Glomerular visceral epithelial cell (primary cell): ENCODE measurements around the gene SCUBE3.

Source experiments
- DNase-seq: peaks from one replicate; pipeline ENCODE4 v3.0.0-alpha.2; 2016; ENCODE audit errors: extremely low spot score

SCUBE3 gene

GRCh38 chr6:35181933-35182612 lies 31.7 kb upstream of the SCUBE3 start:
- peak; percentile 64 for DNase-seq

DNA sequence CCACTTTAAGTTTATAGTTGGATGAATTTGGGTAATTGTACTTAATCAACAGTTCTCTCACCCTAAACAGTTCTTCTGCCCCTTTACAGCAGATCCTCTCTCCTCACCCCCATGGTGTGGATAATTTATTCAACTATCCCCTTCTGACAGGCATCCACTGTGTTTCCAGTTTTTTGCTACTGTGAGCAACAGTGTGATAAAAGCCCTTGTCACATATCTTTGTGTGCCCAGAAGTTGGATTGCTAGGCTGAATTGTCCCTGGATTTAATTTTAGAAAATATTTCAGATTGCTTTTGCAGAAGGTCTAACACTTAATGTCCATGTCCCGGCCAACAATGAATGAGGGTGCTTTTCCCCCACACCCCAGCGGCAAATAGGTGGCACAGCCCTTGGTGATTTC lies 30.5 kb upstream of the SCUBE3 start:
- no peak for DNase-seq

DNA sequence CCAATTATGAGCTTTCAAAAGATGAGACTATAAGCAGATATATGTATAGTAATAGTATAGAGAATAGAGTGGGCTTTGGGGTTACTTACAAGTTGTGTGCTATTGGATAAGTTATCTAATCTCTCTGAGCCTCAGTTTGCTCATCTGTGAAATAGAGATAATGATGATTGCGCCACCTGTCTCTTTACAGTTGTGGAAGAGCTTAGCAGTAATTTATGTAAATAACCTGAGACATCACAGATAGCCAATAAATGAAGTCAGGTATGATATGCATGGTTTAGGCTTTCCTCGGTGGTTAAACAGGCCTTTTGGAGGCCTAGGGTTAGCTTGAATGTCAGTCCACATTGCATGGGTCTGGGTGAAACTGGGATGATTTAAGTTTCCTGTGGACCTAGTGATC lies 29.8 kb upstream of the SCUBE3 start:
- DNase-seq = no peak

DNA sequence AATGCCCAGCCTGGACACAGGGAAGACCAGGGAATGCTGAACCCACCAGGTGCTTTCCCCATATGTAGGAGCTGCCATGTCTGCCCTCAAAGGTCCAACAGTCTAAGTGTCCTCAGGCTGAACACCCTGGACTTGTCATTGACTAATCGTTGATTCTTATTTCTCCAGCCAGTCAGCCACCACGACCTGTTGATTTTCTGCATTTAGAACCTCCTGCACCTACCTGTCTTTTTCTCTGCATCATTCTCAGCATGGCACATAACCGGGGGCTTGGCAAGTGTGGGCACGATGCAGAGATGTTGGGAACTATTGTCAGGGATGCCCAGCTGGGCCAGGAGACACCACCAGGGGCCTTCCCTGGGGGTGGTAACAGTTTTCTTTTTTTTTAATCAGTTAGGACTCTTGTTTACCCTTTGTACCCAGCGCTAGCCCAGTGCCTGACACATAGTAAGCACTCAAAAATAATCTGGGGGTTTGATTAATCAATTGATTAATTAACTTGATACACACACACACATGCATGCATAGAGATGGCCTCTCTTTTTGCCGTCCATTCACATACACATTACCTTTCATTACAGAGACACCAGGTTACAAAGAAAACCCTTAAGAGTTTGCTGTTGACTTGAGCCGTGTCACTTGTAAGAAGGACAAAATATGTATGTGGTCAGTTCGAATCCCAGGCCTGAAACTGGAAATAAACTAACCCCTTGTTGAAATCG lies 29.0 kb upstream of the SCUBE3 start:
- no peak for DNase-seq

DNA sequence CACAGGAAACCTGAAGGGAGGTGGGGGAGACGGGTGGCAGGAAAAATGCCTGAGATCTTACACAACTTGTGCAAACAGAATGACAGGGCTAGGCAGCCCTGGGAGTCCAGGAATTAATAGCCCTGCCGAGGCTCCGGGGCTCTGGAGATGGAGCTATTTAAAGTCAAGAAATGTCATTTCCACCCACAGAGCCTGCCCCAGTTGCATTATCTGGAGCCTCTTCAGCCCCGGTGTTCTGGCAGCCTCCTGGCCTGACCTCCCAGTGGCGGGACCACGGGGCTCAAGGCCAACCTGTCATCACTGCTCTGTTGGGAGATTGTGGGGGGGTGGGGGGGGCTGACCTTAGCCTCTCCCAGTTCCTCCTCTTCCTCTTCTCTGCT lies 28.5 kb upstream of the SCUBE3 start:
- DNase-seq = peak; percentile 35

- DNase-seq = no peak
Measured at GRCh38 chr6:35185971-35186370, 27.8 kb upstream of the SCUBE3 start.

DNA sequence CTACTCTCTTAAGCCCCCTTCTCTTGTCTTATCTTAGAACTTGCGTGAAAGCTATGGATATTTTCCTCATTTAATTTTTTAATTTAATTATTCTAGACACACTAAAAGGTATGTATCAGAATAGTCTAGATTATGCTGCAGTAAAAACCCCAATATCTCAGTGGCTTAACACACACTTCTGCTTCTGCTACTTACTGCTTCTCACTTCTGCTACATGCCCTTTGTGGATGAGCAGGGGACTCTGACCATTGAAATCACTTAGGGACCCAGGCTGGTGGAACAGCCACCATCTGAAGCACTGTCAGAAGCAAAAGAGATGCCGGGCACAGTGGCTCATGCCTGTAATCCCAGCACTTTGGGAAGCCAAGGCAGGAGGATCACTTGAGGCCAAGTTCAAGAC lies 27.2 kb upstream of the SCUBE3 start:
- DNase-seq = no peak

DNA sequence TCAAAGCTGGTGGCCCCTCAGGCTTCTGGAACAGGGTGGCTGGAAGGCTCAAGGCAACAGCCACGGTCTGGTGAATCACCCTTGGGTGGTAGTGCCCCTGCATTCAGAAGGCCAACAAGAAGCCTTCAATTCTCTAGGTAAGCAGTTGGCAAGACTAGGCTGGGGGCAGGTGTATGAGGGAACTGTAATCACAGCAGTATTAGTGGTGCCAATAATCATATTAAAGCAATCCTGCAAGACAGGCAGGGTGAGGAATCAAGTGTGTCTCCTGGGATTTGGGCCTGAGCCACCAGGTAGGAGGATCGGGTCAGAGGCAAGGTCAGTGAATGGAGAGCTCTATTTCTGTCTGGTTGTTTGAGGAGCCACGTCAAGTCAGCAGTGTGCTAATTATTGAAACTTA lies 24.9 kb upstream of the SCUBE3 start:
- DNase-seq = no peak

DNA sequence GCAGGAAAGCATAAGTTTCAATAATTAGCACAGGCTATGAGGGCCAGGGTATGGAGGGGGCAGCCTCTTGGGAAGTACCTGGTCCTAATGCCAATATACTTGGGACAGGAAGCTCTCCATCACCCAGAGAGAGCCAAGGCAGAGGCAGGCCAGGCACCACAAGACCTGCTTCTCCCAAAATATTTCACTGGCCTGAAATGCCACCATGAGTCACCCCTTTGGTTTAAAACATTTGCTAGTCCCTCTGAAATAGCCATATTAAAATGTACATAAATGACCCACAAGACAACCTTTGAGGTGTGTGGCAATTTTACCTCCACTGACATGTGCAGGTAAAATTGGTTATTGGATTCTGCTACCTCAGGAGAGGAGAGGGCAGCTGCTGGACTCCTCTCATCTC lies 23.4 kb upstream of the SCUBE3 start:
- no peak for DNase-seq

DNA sequence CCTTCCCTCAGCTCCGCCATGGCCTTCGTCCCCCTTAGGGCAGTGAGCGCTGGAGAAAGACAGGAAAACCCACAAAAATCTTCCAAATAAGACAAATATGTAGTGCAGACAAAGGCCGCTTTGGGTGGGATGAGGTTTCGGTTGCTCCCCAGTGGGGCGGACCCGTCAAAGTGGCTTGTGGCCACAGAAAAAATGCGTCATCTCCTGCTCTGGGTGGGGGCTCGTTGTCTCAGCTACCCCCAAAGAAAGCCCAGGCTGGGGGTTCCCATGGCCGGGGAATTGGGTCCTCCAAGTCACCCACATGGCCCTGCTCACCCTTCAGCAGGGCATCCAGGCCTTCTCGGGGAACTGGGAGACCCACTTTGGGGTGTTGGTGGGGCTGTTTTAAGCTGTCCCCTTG lies 21.9 kb upstream of the SCUBE3 start:
- no peak for DNase-seq

DNA sequence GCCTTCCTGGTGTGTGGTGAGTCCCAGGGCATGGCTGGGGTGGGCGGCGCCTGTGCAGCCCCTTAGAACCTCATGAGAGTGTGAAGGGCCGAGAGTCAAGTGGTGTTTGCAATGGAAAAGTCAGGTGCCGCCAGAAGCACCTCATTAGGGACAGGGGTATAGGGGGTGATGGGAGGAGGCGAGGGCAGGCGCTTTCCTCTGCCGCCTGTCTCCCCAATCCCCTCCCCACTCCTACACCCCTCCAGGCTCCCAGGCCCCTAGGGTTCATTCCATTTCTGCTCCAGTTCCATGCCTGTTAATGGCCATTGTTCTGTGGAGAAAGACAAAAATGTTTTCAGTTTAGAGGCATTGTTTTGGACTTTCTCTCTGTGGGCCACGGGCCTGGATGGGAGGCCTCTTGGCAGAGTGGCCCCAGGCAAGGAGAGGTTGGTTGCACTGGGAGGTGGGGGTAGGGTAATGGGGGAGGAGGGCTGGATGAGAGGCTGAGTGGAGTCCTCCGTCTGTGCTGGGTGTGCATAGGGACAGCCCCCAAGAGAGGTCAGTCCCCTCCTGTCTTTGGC lies 21.4 kb upstream of the SCUBE3 start:
- no peak for DNase-seq

DNA sequence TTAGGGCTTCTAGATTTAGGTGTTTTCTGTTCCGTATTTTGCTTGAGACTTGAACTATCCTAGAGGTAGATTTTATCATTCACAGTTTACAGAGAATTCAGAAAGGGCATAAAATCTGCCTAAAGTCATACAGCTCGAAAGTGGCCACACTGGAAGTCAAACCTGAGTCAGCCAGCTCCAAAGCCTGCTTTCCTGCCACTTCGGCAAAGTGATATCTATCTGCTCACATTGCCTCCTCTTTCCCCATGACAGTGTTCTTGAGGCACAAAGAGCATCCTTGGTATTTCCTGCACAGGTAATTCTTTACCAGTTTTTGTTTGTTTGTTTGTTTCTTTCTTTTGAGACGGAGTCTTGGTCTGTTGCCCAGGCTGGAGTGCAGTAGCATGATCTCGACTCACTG lies 19.4 kb upstream of the SCUBE3 start:
- DNase-seq = no peak

DNA sequence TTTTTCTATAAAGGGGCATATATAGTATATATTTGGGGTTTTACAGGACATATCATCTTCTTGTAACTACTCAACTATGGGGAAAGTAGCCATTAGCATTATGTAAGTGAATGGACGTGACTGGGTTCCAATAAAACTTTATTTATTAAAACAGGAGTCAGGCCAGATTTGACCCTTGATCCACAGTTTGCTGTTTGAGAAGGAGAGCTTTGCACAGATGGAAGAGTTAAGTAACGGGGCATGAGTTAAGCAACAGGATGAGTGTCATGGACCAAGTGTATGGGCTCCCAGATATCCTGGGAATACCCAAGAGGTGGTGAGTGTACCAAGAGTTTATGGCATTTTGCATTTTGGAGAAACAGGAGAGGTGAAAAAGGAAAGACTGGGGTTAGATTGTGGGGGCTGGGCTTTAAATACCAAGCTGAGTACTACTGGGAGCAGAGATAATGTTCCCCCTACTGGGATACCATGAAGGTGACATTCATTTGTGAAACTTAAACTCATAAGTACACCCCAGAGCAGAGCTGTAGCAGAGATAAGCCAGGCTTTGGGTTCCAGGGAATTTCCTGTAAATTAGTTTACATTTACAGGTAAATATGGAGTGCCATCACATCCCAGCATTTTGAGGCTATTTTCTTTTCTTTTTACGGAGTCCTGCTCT lies 18.5 kb upstream of the SCUBE3 start:
- DNase-seq = no peak

DNA sequence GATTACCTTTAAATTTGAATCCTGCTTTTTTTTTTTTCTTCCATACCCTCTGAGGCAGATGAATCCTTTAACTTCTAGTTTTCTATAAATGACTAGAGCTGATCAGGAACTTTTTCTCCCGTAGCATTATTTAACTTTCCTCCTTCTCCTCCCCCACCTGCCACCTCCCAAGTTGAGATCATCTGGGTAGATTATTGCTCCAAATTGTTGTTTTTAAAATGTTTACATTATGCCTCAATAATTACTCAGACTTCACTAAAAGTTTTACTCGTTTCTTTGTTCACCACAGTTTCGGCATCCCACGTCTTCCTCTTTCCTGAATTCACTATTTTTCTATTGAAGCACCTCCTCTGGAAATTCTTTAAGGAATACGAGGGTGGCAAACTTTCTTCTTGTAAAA lies 16.6 kb upstream of the SCUBE3 start:
- DNase-seq = no peak

DNA sequence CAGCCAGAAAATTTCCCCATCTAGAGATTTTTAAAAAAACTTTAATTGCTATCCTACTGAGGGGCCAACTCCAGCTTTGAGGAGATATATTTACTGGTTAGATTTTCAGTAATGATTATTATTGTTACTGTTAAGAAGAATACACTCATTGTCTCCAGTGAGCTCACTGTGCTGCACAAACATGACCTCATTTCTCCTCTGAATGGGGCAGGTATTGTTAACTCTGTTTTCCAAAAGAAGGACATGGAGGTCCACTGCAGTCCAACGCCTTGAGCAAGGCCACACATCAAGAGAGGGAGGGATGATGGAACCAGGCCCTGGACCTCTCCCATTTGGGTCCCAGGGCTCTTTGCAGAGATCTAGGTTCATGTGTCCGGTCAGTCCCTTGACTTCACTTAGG lies 13.9 kb upstream of the SCUBE3 start:
- no peak for DNase-seq

GRCh38 chr6:35202066-35202546 lies 11.7 kb upstream of the SCUBE3 start:
- DNase-seq = no peak

DNA sequence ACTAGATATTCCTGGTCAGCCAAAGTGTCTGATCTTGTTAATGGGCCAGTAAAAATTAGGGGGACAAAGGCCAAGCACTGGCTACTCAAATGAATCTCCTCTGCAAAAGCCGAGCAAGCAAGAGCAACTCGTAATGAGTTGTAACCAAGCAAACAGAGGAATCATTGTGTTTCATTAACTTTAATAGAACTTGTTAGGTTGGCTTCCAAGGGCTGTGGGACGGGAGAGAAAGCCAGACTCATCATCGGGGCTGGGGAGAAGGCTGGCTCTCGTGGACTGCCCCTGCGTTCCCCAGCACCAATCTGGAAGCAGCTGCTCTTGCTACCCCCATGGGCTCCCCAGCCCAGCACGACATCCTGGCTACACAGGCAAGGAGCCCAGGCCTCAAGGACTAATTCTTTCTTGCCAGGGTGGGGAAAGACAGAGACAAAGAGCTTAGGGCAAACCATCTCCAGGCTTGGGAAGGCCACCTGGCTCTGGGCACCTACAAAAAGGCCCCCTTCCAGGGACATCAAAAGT lies 10.5 kb upstream of the SCUBE3 start:
- DNase-seq = no peak

- no peak for DNase-seq
Measured at GRCh38 chr6:35203680-35204079, 10.1 kb upstream of the SCUBE3 start.

- DNase-seq = no peak
Measured at GRCh38 chr6:35206346-35206745, 7.4 kb upstream of the SCUBE3 start.

DNA sequence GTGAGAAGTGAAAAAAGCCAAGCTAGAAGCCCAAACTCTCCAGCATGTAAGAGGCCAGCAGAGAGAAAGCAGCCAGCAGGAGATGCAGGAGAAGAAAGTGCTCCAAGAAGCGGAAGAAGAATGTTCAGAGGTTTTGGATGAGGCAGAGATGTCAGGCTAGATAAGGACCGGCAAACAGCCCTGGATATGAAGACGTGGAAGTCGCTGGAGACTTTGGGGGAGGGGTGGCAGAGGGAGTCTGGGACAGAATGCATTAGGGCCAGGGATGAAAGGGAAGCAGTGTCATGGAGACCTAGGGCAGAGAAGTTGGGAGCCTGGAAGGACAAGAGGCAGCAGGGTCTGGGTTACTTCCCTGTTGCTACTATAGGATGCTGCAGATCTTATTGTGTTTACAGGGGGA lies 5.3 kb upstream of the SCUBE3 start:
- no peak for DNase-seq

GRCh38 chr6:35209081-35209480 lies 4.7 kb upstream of the SCUBE3 start:
- no peak for DNase-seq

DNA sequence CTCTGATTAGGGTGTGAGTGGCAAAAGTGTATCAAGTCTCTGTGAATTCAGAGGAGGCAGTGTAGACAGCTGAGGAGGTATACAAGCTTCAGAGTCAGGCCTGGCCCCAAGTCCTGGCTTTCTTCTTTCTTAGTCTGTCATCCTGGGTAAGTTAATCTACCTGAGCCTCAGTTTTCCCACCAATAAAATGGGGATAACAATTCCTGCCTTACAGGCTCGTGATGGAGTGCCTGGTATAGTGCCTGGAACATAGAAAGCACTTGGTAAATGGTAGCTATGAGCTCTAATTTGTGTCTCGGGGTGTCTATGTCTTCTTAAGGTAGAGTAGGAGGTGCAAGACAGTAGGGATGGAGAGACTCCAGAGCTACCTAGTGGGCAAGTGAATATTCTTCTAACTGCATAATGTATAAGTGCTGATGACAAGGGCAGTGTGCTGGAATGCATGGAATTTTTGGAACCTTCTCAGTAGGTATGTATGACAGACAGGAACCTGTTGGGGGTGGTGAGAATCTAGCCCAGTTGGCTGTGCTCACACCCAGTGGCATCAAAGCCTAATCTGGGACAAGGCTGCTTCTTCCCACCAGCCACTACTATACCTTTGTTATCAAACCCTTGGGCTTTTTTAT lies 4.0 kb upstream of the SCUBE3 start:
- DNase-seq = no peak
